IPS-18c (cell line): Measurements from ENCODE around the gene SEPTIN12.

Experiments used
- H3K4me3 ChIP-seq: 2 replicates; pipeline ENCODE4 v1.7.0; 2013; ENCODE audit warnings: low read depth, mild to moderate bottlenecking, low read length, moderate library complexity; ENCODE audit not compliant: insufficient read depth
- H3K9me3 ChIP-seq: one replicate; pipeline ENCODE4 v1.6.1; 2013; ENCODE audit warnings: mild to moderate bottlenecking, low read length, moderate library complexity; ENCODE audit not compliant: control insufficient read depth, insufficient read depth

SEPTIN12 gene

GRCh38 chr16:4787627-4788482, at the start of gene SEPTIN12:
SEPTIN12 (minus strand) TSS chr16:4788345; CDS start chr16:4787645, 700 bp downstream.
- no peak within 1 kb of the TSS for H3K4me3 ChIP-seq

GRCh38 chr16:4836727-4837126, 48.6 kb upstream of the SEPTIN12 start:
- Histone ChIP-seq H3K4me3 (no peak overlapping the region), H3K9me3 (no peaks in the 10 kb centered on the region)

More at GRCh38 chr16:4787627-4788482, at the start of gene SEPTIN12:
- peaks cover 2% of the 10 kb centered on the region for H3K9me3 ChIP-seq

- Histone ChIP-seq H3K4me3 (no peak overlapping the region), H3K9me3 (no peaks in the 10 kb centered on the region)
These were observed 45.4 kb upstream of the SEPTIN12 start for GRCh38 chr16:4833584-4833983.

- Histone ChIP-seq H3K9me3 (no peaks in the 10 kb centered on the region), H3K4me3 (no peak overlapping the region)
These were observed 44.7 kb upstream of the SEPTIN12 start for GRCh38 chr16:4832698-4833343.

GRCh38 chr16:4831616-4832015, 43.5 kb upstream of the SEPTIN12 start:
- Histone ChIP-seq H3K9me3 (no peaks in the 10 kb centered on the region), H3K4me3 (no peak overlapping the region)

- no peaks in the 10 kb centered on the region for H3K9me3 ChIP-seq
These were observed 42.3 kb upstream of the SEPTIN12 start for GRCh38 chr16:4830408-4830807.

GRCh38 chr16:4828567-4829321, 40.6 kb upstream of the SEPTIN12 start:
- Histone ChIP-seq H3K4me3 (no peak overlapping the region), H3K9me3 (no peaks in the 10 kb centered on the region)

More at GRCh38 chr16:4830408-4830807, 42.3 kb upstream of the SEPTIN12 start:
- H3K4me3 ChIP-seq: no peak overlapping the region

- Histone ChIP-seq H3K4me3 (no peak overlapping the region), H3K9me3 (no peaks in the 10 kb centered on the region)
These were observed 38.8 kb upstream of the SEPTIN12 start for GRCh38 chr16:4826980-4827379.

- no peaks in the 10 kb centered on the region for H3K9me3 ChIP-seq
These were observed 38.4 kb upstream of the SEPTIN12 start for GRCh38 chr16:4826526-4826925.

GRCh38 chr16:4825196-4825595, 37.1 kb upstream of the SEPTIN12 start:
- no peaks in the 10 kb centered on the region for H3K9me3 ChIP-seq
- no peak overlapping the region for H3K4me3 ChIP-seq

More at GRCh38 chr16:4826526-4826925, 38.4 kb upstream of the SEPTIN12 start:
- H3K4me3 ChIP-seq: no peak overlapping the region

- no peak overlapping the region for H3K4me3 ChIP-seq
- H3K9me3 ChIP-seq: no peaks in the 10 kb centered on the region
These were observed 32.5 kb upstream of the SEPTIN12 start for GRCh38 chr16:4820652-4821051.

- Histone ChIP-seq H3K4me3 (no peak overlapping the region), H3K9me3 (no peaks in the 10 kb centered on the region)
These were observed 26.5 kb upstream of the SEPTIN12 start for GRCh38 chr16:4814542-4815173.

- no peaks in the 10 kb centered on the region for H3K9me3 ChIP-seq
- no peak overlapping the region for H3K4me3 ChIP-seq
These were observed 25.9 kb upstream of the SEPTIN12 start for GRCh38 chr16:4814046-4814445.

- no peaks in the 10 kb centered on the region for H3K9me3 ChIP-seq
- no peak overlapping the region for H3K4me3 ChIP-seq
These were observed 25.3 kb upstream of the SEPTIN12 start for GRCh38 chr16:4813251-4814003.

GRCh38 chr16:4811773-4812172, 23.6 kb upstream of the SEPTIN12 start:
- H3K9me3 ChIP-seq: no peaks in the 10 kb centered on the region
- no peak overlapping the region for H3K4me3 ChIP-seq

GRCh38 chr16:4811242-4811641, 23.1 kb upstream of the SEPTIN12 start:
- Histone ChIP-seq H3K9me3 (no peaks in the 10 kb centered on the region), H3K4me3 (no peak overlapping the region)

- H3K4me3 ChIP-seq: no peak overlapping the region
- no peaks in the 10 kb centered on the region for H3K9me3 ChIP-seq
These were observed 18.1 kb upstream of the SEPTIN12 start for GRCh38 chr16:4806280-4806679.
